Endothelial cell of umbilical vein (primary cell): Measurements from ENCODE around the gene C1QC. TPM values are rescaled to one million over a fixed set of nuclear protein-coding genes. Genes with fewer than 3 reads are reported as not detected.

Experiments
- BruUV-seq: library from RNA; stranded (reverse); fragments of 400-500 nt; replicated peaks from 2 replicates; lab custom pipeline; 2021; lab: Mats Ljungman, UMichigan
- CTCF ChIA-PET: fragments of 300-600, 350-600 bp; sonication (Branson Sonifier 250); formaldehyde crosslinking; loops from one replicate; lab custom pipeline; 2021; ENCODE audit warnings: antibody characterized with exemption, inconsistent platforms; lab: Charles Lee
- POLR2A ChIA-PET: fragments of 300-600, 350-600 bp; sonication (Branson Sonifier 250); formaldehyde crosslinking; loops from one replicate; lab custom pipeline; 2021; ENCODE audit warnings: antibody characterized with exemption, inconsistent platforms; lab: Charles Lee
- DNase-seq: peaks from one replicate; pipeline ENCODE4 v3.0.0-alpha.2; 2011; ENCODE audit warnings: low read depth, low spot score
- FAIRE-seq: peaks from 2 replicates; lab custom pipeline; 2011; peaks lifted over from hg19 to GRCh38; lab: Jason Lieb, UNC
- H2AFZ ChIP-seq: 2 replicates; pipeline ENCODE4 v1.6.0; 2012; ENCODE audit warnings: low read depth, low read length, control low read depth, inconsistent platforms
- H3K27ac ChIP-seq: 2 replicates; pipeline ENCODE4 v1.5.1; 2011; ENCODE audit warnings: low read depth, mild to moderate bottlenecking, control low read depth, low read length, moderate library complexity; ENCODE audit not compliant: insufficient read depth
- H3K27me3 ChIP-seq, 2 experiments: 2 replicates each; pipeline versions ENCODE4 v1.6.0 to v1.6.1; 2011; ENCODE audit warnings: low read length in 2 of 2, mixed read lengths in 1 of 2; ENCODE audit not compliant: control insufficient read depth in 2 of 2, insufficient read depth in 2 of 2
- H3K36me3 ChIP-seq, 2 experiments: 2 replicates in 1 of 2; 3 replicates in 1 of 2; pipeline ENCODE4 v1.5.1; 2011; ENCODE audit warnings: low read length in 2 of 2, mild to moderate bottlenecking in 1 of 2, moderate library complexity in 1 of 2; ENCODE audit not compliant: control insufficient read depth in 2 of 2, insufficient read depth in 2 of 2; ENCODE audit errors: extremely low read depth in 1 of 2
- H3K4me1 ChIP-seq: 3 replicates; pipeline ENCODE4 v1.5.1; 2011; ENCODE audit warnings: mild to moderate bottlenecking, low read length; ENCODE audit not compliant: control insufficient read depth, insufficient read depth; ENCODE audit errors: extremely low read depth
- H3K4me2 ChIP-seq: 2 replicates; pipeline ENCODE4 v1.6.1; 2011; ENCODE audit warnings: low read length, control low read depth, mixed read lengths; ENCODE audit not compliant: insufficient read depth
- H3K4me3 ChIP-seq, 3 experiments: fragments of 200-600 bp in 1 of 3; sonication (generic), shearing (Covaris generic) in 1 of 3; replicated peaks in 1 of 3; 2 replicates each; pipeline ENCODE4 v1.5.1; 2011 to 2016; ENCODE audit warnings: control low read depth in 3 of 3, low read length in 3 of 3, mild to moderate bottlenecking in 2 of 3, inconsistent platforms in 1 of 3, low read depth in 1 of 3, moderate library complexity in 1 of 3; ENCODE audit not compliant: insufficient read depth in 1 of 3
- H3K79me2 ChIP-seq: 2 replicates; pipeline ENCODE4 v1.6.0; 2012; ENCODE audit warnings: low read length, inconsistent platforms; ENCODE audit not compliant: control insufficient read depth, insufficient read depth
- H3K9ac ChIP-seq: replicated peaks from 2 replicates; pipeline ENCODE3; 2011; ENCODE audit warnings: low read length, control low read depth; ENCODE audit not compliant: insufficient read depth; ENCODE audit errors: extremely low read depth
- H3K9me1 ChIP-seq: replicated peaks from 3 replicates; pipeline ENCODE4 v1.6.0; 2011; ENCODE audit warnings: mild to moderate bottlenecking, low read length; ENCODE audit not compliant: control insufficient read depth, insufficient read depth; ENCODE audit errors: extremely low read depth
- H3K9me3 ChIP-seq: replicated peaks from 2 replicates; pipeline ENCODE4 v1.5.1; 2012; ENCODE audit warnings: low read length, inconsistent platforms; ENCODE audit not compliant: control insufficient read depth, insufficient read depth
- H4K20me1 ChIP-seq: replicated peaks from 2 replicates; pipeline ENCODE3; 2011; ENCODE audit warnings: mild to moderate bottlenecking, low read length; ENCODE audit not compliant: control insufficient read depth, insufficient read depth; ENCODE audit errors: extremely low read depth
- FOS ChIP-seq: IDR thresholded peaks from 2 replicates; pipeline ENCODE4 v1.6.1; 2011; ENCODE audit warnings: mild to moderate bottlenecking, low read length, moderate library complexity, borderline replicate concordance; ENCODE audit not compliant: insufficient read depth
- MAX ChIP-seq: IDR thresholded peaks from 2 replicates; pipeline ENCODE4 v1.6.1; 2011; ENCODE audit not compliant: insufficient read depth, insufficient read length
- MYC ChIP-seq: IDR thresholded peaks from one replicate; pipeline ENCODE4 v1.6.1; 2011; ENCODE audit warnings: mild to moderate bottlenecking, low read depth, low read length
- dilution Hi-C: fragments of 300-500 bp; cut with MboI; formaldehyde crosslinking; loops from one replicate; pipeline ENCODE4 v1.15.0; 2019; ENCODE audit warnings: low sequenced_read_pairs; ENCODE audit not compliant: extremely low pct_ligation_motif_present
- intact Hi-C: fragments of 100-400 bp; cut with micrococcal nuclease; formaldehyde crosslinking; loops from one replicate; pipeline ENCODE4 v1.10.0; 2022
- polyA plus RNA-seq, 4 experiments: library from polyadenylated mRNA; depleted of rRNA in 3 of 4; stranded (reverse) in 3 of 4; unstranded in 1 of 4; fragments of >200 nt; gene quantifications; 2 replicates each; pipeline versions ENCODE4 v1.2.1 to v1.2.3, GENCODE V29; 2011 to 2012; ENCODE audit warnings: missing spikeins in 1 of 4
- total RNA-seq: library from RNA; stranded (reverse); gene quantifications from 2 replicates; pipeline ENCODE4 v1.2.3, GENCODE V29; 2021

Gene C1QC
- total and polyA plus RNA-seq, 2 donors (not counting 3 experiments of a cell fraction or from before 2014, with no cell fraction given) = not detected

- Histone ChIP-seq H3K4me3 (no peak overlapping the region), H3K9ac (no peak overlapping the region), H3K9me1 (no peaks in the 10 kb centered on the region), H2AFZ (no peak overlapping the region), H3K27me3 (peaks cover 0 to 2% of the 10 kb centered on the region in 2 experiments), H3K4me1 (no peaks in the 10 kb centered on the region), H3K27ac (no peak overlapping the region), H3K79me2 (no peaks in the 10 kb centered on the region), H3K4me2 (no peak overlapping the region), H3K9me3 (no peaks in the 10 kb centered on the region), H3K36me3 (no peaks in the 10 kb centered on the region), H4K20me1 (no peaks in the 10 kb centered on the region)
- no TSS peak for BruUV-seq
- CTCF ChIA-PET = no interaction called here
- no peak for FAIRE-seq
- TF ChIP-seq MAX = no peak
- dilution Hi-C loops = no loop called here
- intact Hi-C loops = no loop called here
- POLR2A ChIA-PET = no interaction called here
- DNase-seq = no peak
These were observed 25.4 kb upstream of the C1QC start for GRCh38 chr1:22618056-22618455.

- H2AFZ ChIP-seq = no peak overlapping the region
- no peaks in the 10 kb centered on the region for H3K9me3 ChIP-seq
- BruUV-seq = no TSS peak
- FAIRE-seq (no peak), DNase-seq (no peak)
- H4K20me1 ChIP-seq = no peaks in the 10 kb centered on the region
- H3K79me2 ChIP-seq = no peaks in the 10 kb centered on the region
- dilution Hi-C loops = no loop called here
- intact Hi-C loops = no loop called here
- H3K4me3 ChIP-seq = no peak overlapping the region
- H3K27ac ChIP-seq = no peak overlapping the region
- ChIA-PET CTCF (no interaction called here), POLR2A (no interaction called here)
- H3K36me3 ChIP-seq = no peaks in the 10 kb centered on the region
- no peaks in the 10 kb centered on the region for H3K9me1 ChIP-seq
- TF ChIP-seq MAX (no peak), FOS (no peak), MYC (no peak)
- H3K4me1 ChIP-seq = no peaks in the 10 kb centered on the region
- H3K4me2 ChIP-seq = no peak overlapping the region
- peaks cover 0 to 2% of the 10 kb centered on the region in 2 experiments for H3K27me3 ChIP-seq
- no peak overlapping the region for H3K9ac ChIP-seq
These were observed 24.2 kb upstream of the C1QC start for GRCh38 chr1:22619252-22619651.
